SU-DHL-6 (cell line): Measurements from ENCODE around the gene PSMB8.

Experiments
- H2AFZ ChIP-seq: fragments of 200-600 bp; sonication (generic); 2 replicates; pipeline ENCODE4 v1.6.1; 2014; ENCODE audit warnings: low read depth, mild to moderate bottlenecking, moderate library complexity, mixed read lengths, antibody characterized with exemption, low read length; ENCODE audit not compliant: severe bottlenecking
- H3F3A ChIP-seq: fragments of 200-600 bp; shearing (Covaris generic); 2 replicates; pipeline ENCODE4 v1.6.0; 2016; ENCODE audit warnings: antibody characterized with exemption, mild to moderate bottlenecking; ENCODE audit not compliant: insufficient read depth
- H3K27ac ChIP-seq: fragments of 200-600 bp; sonication (generic); 2 replicates; pipeline ENCODE4 v1.5.1; 2016; ENCODE audit warnings: low read depth, mild to moderate bottlenecking, low read length, moderate library complexity, mixed read lengths
- H3K27me3 ChIP-seq: fragments of 200-600 bp; sonication (generic), shearing (Covaris generic); 2 replicates; pipeline ENCODE4 v1.6.0; 2014; ENCODE audit warnings: mild to moderate bottlenecking, low read length
- H3K36me3 ChIP-seq: fragments of 200-600 bp; sonication (generic); 2 replicates; pipeline ENCODE4 v1.6.1; 2014; ENCODE audit warnings: mild to moderate bottlenecking, low read length, mixed read lengths
- H3K4me2 ChIP-seq: fragments of 300-600, 200-600 bp; shearing (Covaris generic), sonication (generic); 2 replicates; pipeline ENCODE4 v1.6.0; 2014; ENCODE audit warnings: low read length, low read depth, mild to moderate bottlenecking; ENCODE audit not compliant: poor library complexity, severe bottlenecking
- H3K4me3 ChIP-seq: fragments of 200-600 bp; sonication (generic); 2 replicates; pipeline ENCODE4 v1.5.1; 2014; ENCODE audit warnings: antibody characterized with exemption, low read length, mild to moderate bottlenecking, mixed read lengths; ENCODE audit not compliant: insufficient read depth, poor library complexity, severe bottlenecking
- H3K79me2 ChIP-seq: fragments of 200-600 bp; sonication (generic); 2 replicates; pipeline ENCODE4 v1.6.1; 2014; ENCODE audit warnings: mild to moderate bottlenecking, low read length, moderate library complexity; ENCODE audit not compliant: insufficient read depth
- H3K9ac ChIP-seq: fragments of 200-600 bp; sonication (generic); 2 replicates; pipeline ENCODE4 v1.7.0; 2014; ENCODE audit warnings: mild to moderate bottlenecking, low read length
- H3K9me2 ChIP-seq: fragments of 200-600 bp; sonication (generic); replicated peaks from 2 replicates; pipeline ENCODE4 v1.6.1; 2014; ENCODE audit warnings: low read length; ENCODE audit not compliant: insufficient read depth
- H3K9me3 ChIP-seq: fragments of 200-600 bp; sonication (generic); 2 replicates; pipeline ENCODE4 v1.6.1; 2014; ENCODE audit warnings: low read length, mixed read lengths; ENCODE audit not compliant: insufficient read depth
- H4K20me1 ChIP-seq: fragments of 200-600 bp; sonication (generic); 2 replicates; pipeline ENCODE4 v1.6.1; 2014; ENCODE audit warnings: low read depth, mild to moderate bottlenecking, antibody characterized with exemption, low read length, moderate library complexity, mixed read lengths
- EZH2phosphoT487 ChIP-seq: fragments of 200-600 bp; sonication (generic), shearing (Covaris generic); conservative IDR thresholded peaks from 2 replicates; pipeline ENCODE4 v1.6.1; 2018; ENCODE audit warnings: mild to moderate bottlenecking, antibody characterized with exemption, low read length, moderate library complexity, mixed read lengths
- TF ChIP-seq, protein P1 (sequence below): fragments of 200-600 bp; sonication (generic); IDR thresholded peaks from one replicate; pipeline ENCODE4 v1.5.1; 2017; ENCODE audit warnings: antibody characterized with exemption, mild to moderate bottlenecking, low read length, moderate library complexity; ENCODE audit not compliant: insufficient read depth, poor library complexity, severe bottlenecking

PSMB8 gene

DNA sequence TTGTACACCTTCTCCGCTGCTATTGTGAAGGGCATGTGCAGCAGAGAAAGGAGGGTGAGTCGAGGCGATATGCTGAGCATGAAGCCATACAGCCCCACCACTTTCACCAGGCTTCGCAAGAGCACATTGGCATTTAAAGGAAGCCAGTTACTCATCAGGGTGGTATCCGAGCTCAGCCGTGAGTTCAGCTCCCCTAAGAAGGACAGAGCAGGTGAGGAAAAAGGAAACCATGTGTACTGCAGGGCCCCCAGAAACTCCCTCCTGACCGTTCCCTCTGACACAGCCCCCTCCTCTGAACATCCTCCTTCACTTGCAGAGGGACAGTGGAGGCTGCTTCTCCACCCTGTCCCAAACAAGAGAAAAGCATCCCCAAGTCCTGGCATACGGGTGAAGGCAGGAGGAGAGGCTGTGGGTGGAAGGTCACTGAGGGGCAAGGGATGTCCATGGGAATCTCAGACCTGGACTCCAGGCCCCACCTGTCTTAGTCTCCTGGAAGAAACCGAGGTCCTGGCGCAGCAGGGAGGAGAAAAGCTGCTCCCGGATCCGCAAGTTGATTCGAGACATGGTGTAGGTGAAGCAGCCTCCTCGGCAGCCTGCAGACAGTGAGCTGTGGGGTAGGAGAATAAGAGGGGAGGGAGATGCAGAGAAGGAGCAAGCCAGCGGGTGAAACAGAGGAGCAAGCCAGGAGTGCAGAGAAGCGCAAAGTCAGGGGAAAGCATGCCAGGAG is 8.5 kb downstream of the PSMB8 start:
- no peaks in the 10 kb centered on the region for H3K27me3 ChIP-seq
- no peak overlapping the region for H3K4me2 ChIP-seq
- H3K9me3 ChIP-seq = no peaks in the 10 kb centered on the region
- H3K9ac ChIP-seq = no peak overlapping the region
- peaks cover 16% of the 10 kb centered on the region; the same call in 1 of the 2 replicates for H3K79me2 ChIP-seq
- no peak overlapping the region for H2AFZ ChIP-seq
- H3K4me3 ChIP-seq = no peak overlapping the region
- TF ChIP-seq EZH2phosphoT487 = no peak
- TF ChIP-seq, protein P1, sequence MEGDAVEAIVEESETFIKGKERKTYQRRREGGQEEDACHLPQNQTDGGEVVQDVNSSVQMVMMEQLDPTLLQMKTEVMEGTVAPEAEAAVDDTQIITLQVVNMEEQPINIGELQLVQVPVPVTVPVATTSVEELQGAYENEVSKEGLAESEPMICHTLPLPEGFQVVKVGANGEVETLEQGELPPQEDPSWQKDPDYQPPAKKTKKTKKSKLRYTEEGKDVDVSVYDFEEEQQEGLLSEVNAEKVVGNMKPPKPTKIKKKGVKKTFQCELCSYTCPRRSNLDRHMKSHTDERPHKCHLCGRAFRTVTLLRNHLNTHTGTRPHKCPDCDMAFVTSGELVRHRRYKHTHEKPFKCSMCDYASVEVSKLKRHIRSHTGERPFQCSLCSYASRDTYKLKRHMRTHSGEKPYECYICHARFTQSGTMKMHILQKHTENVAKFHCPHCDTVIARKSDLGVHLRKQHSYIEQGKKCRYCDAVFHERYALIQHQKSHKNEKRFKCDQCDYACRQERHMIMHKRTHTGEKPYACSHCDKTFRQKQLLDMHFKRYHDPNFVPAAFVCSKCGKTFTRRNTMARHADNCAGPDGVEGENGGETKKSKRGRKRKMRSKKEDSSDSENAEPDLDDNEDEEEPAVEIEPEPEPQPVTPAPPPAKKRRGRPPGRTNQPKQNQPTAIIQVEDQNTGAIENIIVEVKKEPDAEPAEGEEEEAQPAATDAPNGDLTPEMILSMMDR = no peak
- no peaks in the 10 kb centered on the region for H3F3A ChIP-seq
- H4K20me1 ChIP-seq = no peaks in the 10 kb centered on the region
- peaks cover 12% of the 10 kb centered on the region; the same call in 1 of the 2 replicates for H3K36me3 ChIP-seq
- no peak overlapping the region for H3K27ac ChIP-seq
- no peaks in the 10 kb centered on the region for H3K9me2 ChIP-seq

DNA sequence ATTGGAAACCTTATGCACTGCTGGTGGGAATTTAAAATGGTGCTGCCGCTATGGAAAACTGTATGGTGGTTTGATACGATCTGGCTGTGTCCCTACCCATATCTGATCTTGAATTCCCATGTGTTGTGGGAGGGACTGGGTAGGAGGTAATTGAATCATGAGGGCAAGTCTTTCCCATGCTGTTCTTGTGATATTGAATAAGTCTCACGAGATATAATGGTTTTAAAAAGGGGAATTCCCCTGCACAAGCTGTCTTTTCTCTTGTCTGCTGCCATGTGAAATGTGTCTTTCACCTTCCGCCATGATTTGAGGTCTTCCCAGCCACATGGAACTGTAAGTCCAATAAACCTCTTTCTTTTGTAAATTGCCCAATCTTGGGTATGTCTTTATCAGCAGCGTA is 10.2 kb downstream of the PSMB8 start:
- Histone ChIP-seq H3K9me2 (no peaks in the 10 kb centered on the region), H3K4me3 (no peak overlapping the region), H3K9me3 (no peaks in the 10 kb centered on the region), H3K36me3 (peaks cover 12% of the 10 kb centered on the region; the same call in 1 of the 2 replicates), H3K27ac (no peak overlapping the region), H3F3A (no peaks in the 10 kb centered on the region), H3K79me2 (peaks cover 16% of the 10 kb centered on the region; the same call in 1 of the 2 replicates), H4K20me1 (no peaks in the 10 kb centered on the region), H2AFZ (no peak overlapping the region), H3K4me2 (no peak overlapping the region), H3K9ac (no peak overlapping the region), H3K27me3 (no peaks in the 10 kb centered on the region)
- TF ChIP-seq EZH2phosphoT487 = no peak
- TF ChIP-seq, protein P1 = no peak

DNA sequence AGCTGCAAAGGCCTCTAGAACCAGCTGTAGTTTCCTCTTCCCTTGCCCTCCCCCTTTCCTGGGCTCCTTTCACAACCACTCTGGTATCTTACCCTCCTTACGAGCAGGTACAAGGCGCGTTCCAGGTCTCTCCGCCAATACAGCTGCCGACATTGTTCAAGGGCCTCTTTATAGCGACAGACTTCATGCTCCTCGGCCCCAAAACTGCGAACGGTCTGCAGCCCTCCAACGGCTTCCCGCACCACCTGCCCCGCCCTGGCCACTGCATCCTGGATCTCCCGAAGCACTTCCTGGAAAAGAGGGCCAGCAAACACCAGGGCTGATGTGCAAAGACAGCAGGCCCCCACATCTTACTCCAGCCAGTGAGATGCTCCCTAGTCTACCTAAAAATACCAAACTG is 11.3 kb downstream of the PSMB8 start:
- Histone ChIP-seq H3K9me3 (no peaks in the 10 kb centered on the region), H3K9ac (no peak overlapping the region), H3K27me3 (no peaks in the 10 kb centered on the region), H3K36me3 (peaks cover 12% of the 10 kb centered on the region; the same call in 1 of the 2 replicates), H2AFZ (no peak overlapping the region), H3K4me3 (no peak overlapping the region), H3K27ac (no peak overlapping the region), H3K9me2 (no peaks in the 10 kb centered on the region), H4K20me1 (no peaks in the 10 kb centered on the region), H3K4me2 (no peak overlapping the region), H3F3A (no peaks in the 10 kb centered on the region), H3K79me2 (peaks cover 10% of the 10 kb centered on the region; the same call in 1 of the 2 replicates)
- TF ChIP-seq EZH2phosphoT487 = no peak
- TF ChIP-seq, protein P1 = no peak
